Measurements from ENCODE around the gene MAD2L2. TPM values are rescaled to one million over a fixed set of nuclear protein-coding genes. Genes with fewer than 3 reads are reported as not detected.

The MAD2L2 gene
- total RNA-seq, 4 donors from 2014 or later = 5.2 to 11.4 (median 7.1) TPM

DNA sequence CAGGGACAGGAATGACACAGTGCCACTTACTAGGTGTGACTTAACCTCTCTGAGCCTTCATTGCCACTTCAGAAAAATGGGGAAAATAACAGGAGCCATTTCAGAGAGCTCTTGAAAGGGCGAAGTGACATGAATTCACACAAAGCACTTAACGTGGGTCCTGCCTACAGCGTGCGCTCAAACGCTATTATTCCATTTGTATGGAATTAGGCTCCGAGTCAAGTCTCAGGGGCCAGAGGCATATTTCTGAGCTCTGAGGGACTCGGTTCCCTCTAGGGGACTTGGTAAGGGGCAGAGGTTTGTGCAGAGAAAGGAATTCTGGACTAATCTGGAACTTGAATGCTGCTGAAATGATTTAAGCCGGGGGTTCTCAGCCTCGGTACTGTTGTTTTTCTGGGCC lies 24.6 kb upstream of the MAD2L2 start:
- peaks cover 34% of the 10 kb centered on the region for H3K27me3 ChIP-seq
- no peak overlapping the region for H3K27ac ChIP-seq
- 84 to 88% methylated on average over 5 to 9 of the region's 9 CpGs for whole genome bisulfite sequencing, 2 donors (ENCODE audit: low coverage in 1 of 2)
- no peak overlapping the region for H3K4me3 ChIP-seq
- no peak for DNase-seq
- H3K36me3 ChIP-seq = no peaks in the 10 kb centered on the region
- in situ Hi-C loops (cut with MboI; ENCODE audit: low pct_ligation_motif_present in 1 of 4, low pct_unique_long_range_greater_than_20kb in 1 of 4, low sequenced_read_pairs in 3 of 4) = no loop called here
- TF ChIP-seq, protein P1, sequence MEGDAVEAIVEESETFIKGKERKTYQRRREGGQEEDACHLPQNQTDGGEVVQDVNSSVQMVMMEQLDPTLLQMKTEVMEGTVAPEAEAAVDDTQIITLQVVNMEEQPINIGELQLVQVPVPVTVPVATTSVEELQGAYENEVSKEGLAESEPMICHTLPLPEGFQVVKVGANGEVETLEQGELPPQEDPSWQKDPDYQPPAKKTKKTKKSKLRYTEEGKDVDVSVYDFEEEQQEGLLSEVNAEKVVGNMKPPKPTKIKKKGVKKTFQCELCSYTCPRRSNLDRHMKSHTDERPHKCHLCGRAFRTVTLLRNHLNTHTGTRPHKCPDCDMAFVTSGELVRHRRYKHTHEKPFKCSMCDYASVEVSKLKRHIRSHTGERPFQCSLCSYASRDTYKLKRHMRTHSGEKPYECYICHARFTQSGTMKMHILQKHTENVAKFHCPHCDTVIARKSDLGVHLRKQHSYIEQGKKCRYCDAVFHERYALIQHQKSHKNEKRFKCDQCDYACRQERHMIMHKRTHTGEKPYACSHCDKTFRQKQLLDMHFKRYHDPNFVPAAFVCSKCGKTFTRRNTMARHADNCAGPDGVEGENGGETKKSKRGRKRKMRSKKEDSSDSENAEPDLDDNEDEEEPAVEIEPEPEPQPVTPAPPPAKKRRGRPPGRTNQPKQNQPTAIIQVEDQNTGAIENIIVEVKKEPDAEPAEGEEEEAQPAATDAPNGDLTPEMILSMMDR (IDR thresholded peaks at IDR 0.05) = no peak
- TF ChIP-seq EP300 (IDR thresholded peaks at IDR 0.05; ENCODE audit: low read depth) (no peak), POLR2A (IDR thresholded peaks at IDR 0.05) (no peak), POLR2AphosphoS5 (IDR thresholded peaks at IDR 0.05) (no peak)
- H3K9me3 ChIP-seq = no peaks in the 10 kb centered on the region
- no peaks in the 10 kb centered on the region for H3K4me1 ChIP-seq
- intact Hi-C loops (cut with DNase I; ENCODE audit: low total_unique reads) = no loop called here

GRCh38 chr1:11704691-11705475 lies 23.9 kb upstream of the MAD2L2 start:
- TF ChIP-seq EP300 (IDR thresholded peaks at IDR 0.05; ENCODE audit: low read depth) = no peak
- TF ChIP-seq POLR2AphosphoS5 (IDR thresholded peaks at IDR 0.05) = no peak
- TF ChIP-seq POLR2A (IDR thresholded peaks at IDR 0.05) = no peak
- TF ChIP-seq, protein P1 (IDR thresholded peaks at IDR 0.05) = no peak
- no peak for DNase-seq
- Histone ChIP-seq H3K27me3 (peaks cover 36% of the 10 kb centered on the region), H3K27ac (no peak overlapping the region), H3K4me3 (no peak overlapping the region), H3K36me3 (no peaks in the 10 kb centered on the region), H3K4me1 (no peaks in the 10 kb centered on the region), H3K9me3 (no peaks in the 10 kb centered on the region)
- WGBS, 2 donors (ENCODE audit: low coverage in 1 of 2) = 52% methylated on average over 21 of the region's 22 CpGs; no CpG with 5 or more reads in 1 of the 2 donors
- in situ Hi-C loops (cut with MboI; ENCODE audit: low pct_ligation_motif_present in 1 of 4, low pct_unique_long_range_greater_than_20kb in 1 of 4, low sequenced_read_pairs in 3 of 4) (no loop called here), intact Hi-C loops (cut with DNase I; ENCODE audit: low total_unique reads) (no loop called here)

DNA sequence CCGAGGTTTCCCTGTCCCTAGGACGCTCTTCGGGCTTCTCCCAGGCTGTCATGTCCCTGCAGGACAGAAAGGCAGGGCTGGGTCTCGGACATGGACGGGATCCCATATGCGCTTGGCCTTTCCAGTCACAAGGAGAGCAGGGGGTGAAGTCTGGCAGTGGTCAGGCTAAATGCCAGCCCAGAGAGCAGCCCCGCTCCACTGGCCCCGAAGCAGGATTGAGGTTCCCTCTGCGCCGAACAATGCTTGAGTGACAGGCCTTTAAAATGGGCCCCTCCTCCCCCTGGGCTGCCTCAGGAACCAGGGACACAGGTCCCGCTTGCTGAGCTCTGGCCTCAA lies 23.2 kb upstream of the MAD2L2 start:
- TF ChIP-seq EP300 (IDR thresholded peaks at IDR 0.05; ENCODE audit: low read depth) (no peak), POLR2AphosphoS5 (IDR thresholded peaks at IDR 0.05) (no peak), POLR2A (IDR thresholded peaks at IDR 0.05) (no peak)
- TF ChIP-seq, protein P1 (IDR thresholded peaks at IDR 0.05) = no peak
- Histone ChIP-seq H3K4me3 (no peak overlapping the region), H3K9me3 (no peaks in the 10 kb centered on the region), H3K36me3 (no peaks in the 10 kb centered on the region), H3K27me3 (peaks cover 36% of the 10 kb centered on the region), H3K27ac (no peak overlapping the region), H3K4me1 (no peaks in the 10 kb centered on the region)
- DNase-seq = no peak
- intact Hi-C loops (cut with DNase I; ENCODE audit: low total_unique reads) (no loop called here), in situ Hi-C loops (cut with MboI; ENCODE audit: low pct_ligation_motif_present in 1 of 4, low pct_unique_long_range_greater_than_20kb in 1 of 4, low sequenced_read_pairs in 3 of 4) (no loop called here)
- 30 to 78% methylated on average over 2 to 11 of the region's 11 CpGs for WGBS, 2 donors (ENCODE audit: low coverage in 1 of 2)

DNA sequence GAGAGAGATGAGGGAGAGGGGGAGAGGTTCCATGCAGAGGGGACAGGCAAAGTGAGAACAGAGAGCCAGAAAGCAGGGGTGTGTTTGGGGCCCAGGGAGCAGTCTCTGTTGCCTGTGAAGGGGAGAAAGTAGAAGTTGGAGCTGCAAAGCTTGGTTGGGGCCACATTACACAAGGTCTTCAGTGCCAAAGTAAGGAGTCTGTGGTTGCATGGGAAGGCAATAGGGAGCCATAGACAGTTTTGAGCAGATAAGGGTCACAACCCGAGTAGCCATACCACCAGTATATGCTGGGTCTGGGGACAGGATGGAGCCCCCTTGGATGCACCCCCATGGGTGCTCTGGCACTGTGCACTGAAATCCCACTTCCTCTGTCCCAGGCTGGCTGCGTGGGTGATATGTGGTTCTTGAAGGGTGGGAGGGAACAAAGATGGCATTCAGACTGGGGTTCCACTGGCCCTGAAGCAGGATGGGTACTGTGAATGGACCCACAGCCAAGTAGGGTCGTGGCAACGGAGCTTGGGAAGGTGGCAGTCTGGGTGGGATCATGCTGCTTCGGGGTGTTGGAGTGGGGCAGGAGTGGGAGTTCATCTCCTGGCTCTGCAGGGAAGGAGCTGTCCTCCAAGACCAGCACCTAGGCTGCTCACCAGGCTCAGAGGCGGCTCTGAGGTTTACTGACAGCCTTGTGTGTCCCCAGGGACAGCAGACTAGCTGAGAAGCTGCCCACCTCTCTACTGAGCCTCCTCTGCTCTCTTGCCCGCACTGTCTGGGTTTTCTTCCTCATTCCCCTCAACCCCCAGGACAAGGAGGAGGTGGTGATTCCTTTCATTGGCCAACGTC lies 22.6 kb upstream of the MAD2L2 start:
- intact Hi-C loops (cut with DNase I; ENCODE audit: low total_unique reads) = no loop called here
- DNase-seq = no peak
- 50 to 80% methylated on average over 1 to 8 of the region's 8 CpGs for WGBS, 2 donors (ENCODE audit: low coverage in 1 of 2)
- no peaks in the 10 kb centered on the region for H3K36me3 ChIP-seq
- H3K9me3 ChIP-seq = no peaks in the 10 kb centered on the region
- H3K27me3 ChIP-seq = peaks cover 36% of the 10 kb centered on the region
- no peak for TF ChIP-seq POLR2A (IDR thresholded peaks at IDR 0.05)
- no peak for TF ChIP-seq POLR2AphosphoS5 (IDR thresholded peaks at IDR 0.05)
- TF ChIP-seq, protein P1 (IDR thresholded peaks at IDR 0.05) = no peak
- no peak for TF ChIP-seq EP300 (IDR thresholded peaks at IDR 0.05; ENCODE audit: low read depth)
- in situ Hi-C loops (cut with MboI; ENCODE audit: low pct_ligation_motif_present in 1 of 4, low pct_unique_long_range_greater_than_20kb in 1 of 4, low sequenced_read_pairs in 3 of 4) = no loop called here
- no peak overlapping the region for H3K27ac ChIP-seq
- no peaks in the 10 kb centered on the region for H3K4me1 ChIP-seq
- no peak overlapping the region for H3K4me3 ChIP-seq

All from transverse colon (tissue), 4 donors.